ENCODE measurements around the gene TSPAN12. TPM values are rescaled to one million over a fixed set of nuclear protein-coding genes. Genes with fewer than 3 reads are reported as not detected.

TSPAN12 gene
- total RNA-seq, 4 donors from 2014 or later: 6.5 to 17.7 (median 10.1) TPM

GRCh38 chr7:120852700-120853099 lies 5.2 kb downstream of the TSPAN12 start:
- Histone ChIP-seq H3K9me3 (no peaks in the 10 kb centered on the region), H3K4me3 (no peak overlapping the region), H3K27me3 (no peaks in the 10 kb centered on the region), H3K36me3 (no peaks in the 10 kb centered on the region), H3K4me1 (peaks cover 2 to 10% (median 9%) of the 10 kb centered on the region in 4 donors), H3K27ac (replicated peaks in 1 of 4) (no peak overlapping the region)
- no peak for TF ChIP-seq EP300 (IDR thresholded peaks at IDR 0.05)
- TF ChIP-seq POLR2AphosphoS5 (IDR thresholded peaks at IDR 0.05): no peak
- no peak for TF ChIP-seq POLR2A (IDR thresholded peaks at IDR 0.05; ENCODE audit: low read depth)
- TF ChIP-seq, protein P1, sequence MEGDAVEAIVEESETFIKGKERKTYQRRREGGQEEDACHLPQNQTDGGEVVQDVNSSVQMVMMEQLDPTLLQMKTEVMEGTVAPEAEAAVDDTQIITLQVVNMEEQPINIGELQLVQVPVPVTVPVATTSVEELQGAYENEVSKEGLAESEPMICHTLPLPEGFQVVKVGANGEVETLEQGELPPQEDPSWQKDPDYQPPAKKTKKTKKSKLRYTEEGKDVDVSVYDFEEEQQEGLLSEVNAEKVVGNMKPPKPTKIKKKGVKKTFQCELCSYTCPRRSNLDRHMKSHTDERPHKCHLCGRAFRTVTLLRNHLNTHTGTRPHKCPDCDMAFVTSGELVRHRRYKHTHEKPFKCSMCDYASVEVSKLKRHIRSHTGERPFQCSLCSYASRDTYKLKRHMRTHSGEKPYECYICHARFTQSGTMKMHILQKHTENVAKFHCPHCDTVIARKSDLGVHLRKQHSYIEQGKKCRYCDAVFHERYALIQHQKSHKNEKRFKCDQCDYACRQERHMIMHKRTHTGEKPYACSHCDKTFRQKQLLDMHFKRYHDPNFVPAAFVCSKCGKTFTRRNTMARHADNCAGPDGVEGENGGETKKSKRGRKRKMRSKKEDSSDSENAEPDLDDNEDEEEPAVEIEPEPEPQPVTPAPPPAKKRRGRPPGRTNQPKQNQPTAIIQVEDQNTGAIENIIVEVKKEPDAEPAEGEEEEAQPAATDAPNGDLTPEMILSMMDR (IDR thresholded peaks at IDR 0.05): no peak
- intact Hi-C loops (cut with DNase I): no loop called here
- DNase-seq (ENCODE audit: extremely low spot score): no peak

GRCh38 chr7:120843109-120843508 lies 14.8 kb downstream of the TSPAN12 start:
- TF ChIP-seq, protein P1 (IDR thresholded peaks at IDR 0.05): no peak
- no peak for TF ChIP-seq EP300 (IDR thresholded peaks at IDR 0.05)
- TF ChIP-seq POLR2A (IDR thresholded peaks at IDR 0.05; ENCODE audit: low read depth): no peak
- TF ChIP-seq POLR2AphosphoS5 (IDR thresholded peaks at IDR 0.05): no peak
- H3K4me3 ChIP-seq: no peak overlapping the region
- no peak for DNase-seq (ENCODE audit: extremely low spot score)
- 84% methylated on average over 2 of the region's 2 CpGs for WGBS
- H3K27ac ChIP-seq (replicated peaks in 1 of 4): no peak overlapping the region
- intact Hi-C loops (cut with DNase I): no loop called here
- H3K9me3 ChIP-seq: no peaks in the 10 kb centered on the region
- peaks cover 0 to 1% (median 0%) of the 10 kb centered on the region in 4 donors for H3K36me3 ChIP-seq
- peaks cover 0 to 12% (median 2%) of the 10 kb centered on the region in 4 donors for H3K4me1 ChIP-seq
- H3K27me3 ChIP-seq: no peaks in the 10 kb centered on the region

GRCh38 chr7:120842121-120842621 lies 15.8 kb downstream of the TSPAN12 start:
- TF ChIP-seq, protein P1 (IDR thresholded peaks at IDR 0.05): no peak
- no peak for TF ChIP-seq POLR2AphosphoS5 (IDR thresholded peaks at IDR 0.05)
- no peak for TF ChIP-seq EP300 (IDR thresholded peaks at IDR 0.05)
- no peak for TF ChIP-seq POLR2A (IDR thresholded peaks at IDR 0.05; ENCODE audit: low read depth)
- 93% methylated on average over 4 of the region's 4 CpGs for WGBS
- intact Hi-C loops (cut with DNase I): no loop called here
- Histone ChIP-seq H3K27ac (replicated peaks in 1 of 4) (no peak overlapping the region), H3K9me3 (no peaks in the 10 kb centered on the region), H3K36me3 (peaks cover 0 to 5% (median 0%) of the 10 kb centered on the region in 4 donors), H3K4me3 (no peak overlapping the region), H3K4me1 (peaks cover 0 to 5% (median 0%) of the 10 kb centered on the region in 4 donors), H3K27me3 (no peaks in the 10 kb centered on the region)
- DNase-seq (ENCODE audit: extremely low spot score): no peak

DNA sequence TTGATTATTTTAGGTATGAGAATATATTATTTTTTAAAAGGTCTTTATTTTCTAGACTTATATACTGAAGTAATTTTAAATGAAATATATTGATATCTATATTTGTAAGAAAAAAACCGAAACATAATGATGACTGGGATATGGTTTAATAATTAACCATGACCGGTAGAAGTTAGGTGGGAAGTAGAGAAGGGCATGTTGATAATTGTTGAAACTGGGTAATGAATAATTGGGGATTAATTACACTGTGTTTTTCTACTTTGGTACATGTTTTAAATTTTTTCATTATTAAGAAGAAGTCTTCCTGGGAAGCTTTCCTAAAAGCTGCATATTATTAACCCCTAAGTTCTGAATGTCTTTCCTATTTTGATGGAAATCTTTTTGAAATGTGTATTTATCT lies 16.3 kb downstream of the TSPAN12 start:
- Histone ChIP-seq H3K36me3 (peaks cover 0 to 5% (median 0%) of the 10 kb centered on the region in 4 donors), H3K9me3 (no peaks in the 10 kb centered on the region), H3K27me3 (no peaks in the 10 kb centered on the region), H3K27ac (replicated peaks in 1 of 4) (no peak overlapping the region), H3K4me1 (peaks cover 0 to under 1% (median 0%) of the 10 kb centered on the region in 4 donors), H3K4me3 (no peak overlapping the region)
- TF ChIP-seq POLR2A (IDR thresholded peaks at IDR 0.05; ENCODE audit: low read depth): no peak
- no peak for TF ChIP-seq POLR2AphosphoS5 (IDR thresholded peaks at IDR 0.05)
- TF ChIP-seq, protein P1 (IDR thresholded peaks at IDR 0.05): no peak
- TF ChIP-seq EP300 (IDR thresholded peaks at IDR 0.05): no peak
- 89% methylated on average over 2 of the region's 2 CpGs for WGBS
- DNase-seq (ENCODE audit: extremely low spot score): no peak
- intact Hi-C loops (cut with DNase I): no loop called here

- intact Hi-C loops (cut with DNase I): no loop called here
- WGBS: 82% methylated on average over 6 of the region's 6 CpGs
- peaks cover 0 to 5% (median 0%) of the 10 kb centered on the region in 4 donors for H3K36me3 ChIP-seq
Measured at GRCh38 chr7:120838281-120838682, 19.7 kb downstream of the TSPAN12 start.

More at GRCh38 chr7:120838281-120838682, 19.7 kb downstream of the TSPAN12 start:
- DNase-seq (ENCODE audit: extremely low spot score): no peak
- no peak overlapping the region for H3K4me3 ChIP-seq
- no peaks in the 10 kb centered on the region for H3K9me3 ChIP-seq
- H3K27me3 ChIP-seq: no peaks in the 10 kb centered on the region
- TF ChIP-seq POLR2AphosphoS5 (IDR thresholded peaks at IDR 0.05) (no peak), EP300 (IDR thresholded peaks at IDR 0.05) (no peak), POLR2A (IDR thresholded peaks at IDR 0.05; ENCODE audit: low read depth) (no peak)
- TF ChIP-seq, protein P1 (IDR thresholded peaks at IDR 0.05): no peak
- no peaks in the 10 kb centered on the region for H3K4me1 ChIP-seq
- no peak overlapping the region for H3K27ac ChIP-seq (replicated peaks in 1 of 4)
